Panc1 (cell line): Measurements from ENCODE around the gene PPP6R2. TPM values are rescaled to one million over a fixed set of nuclear protein-coding genes. Genes with fewer than 3 reads are reported as not detected.
A peak's percentile ranks its signal among the peaks of the same experiment; 100 is the strongest.

Experiments used
- ATAC-seq: fragments of 200-7000 bp; cut with Tn5 transposase; 2 replicates; pipeline ENCODE4 v1.9.1; 2020; ENCODE audit warnings: mild to moderate bottlenecking, moderate library complexity
- BruUV-seq: library from RNA; stranded (reverse); fragments of 400-500 nt; replicated peaks from 2 replicates; lab custom pipeline; 2021; lab: Mats Ljungman, UMichigan
- CTCF ChIA-PET: fragments of 300-600 bp; sonication (Branson Sonifier 250); formaldehyde crosslinking; loops from one replicate; lab custom pipeline; 2022; ENCODE audit warnings: antibody characterized with exemption; lab: Charles Lee
- POLR2A ChIA-PET: fragments of 300-600 bp; sonication (Branson Sonifier 250); formaldehyde crosslinking; loops from one replicate; lab custom pipeline; 2022; ENCODE audit warnings: antibody characterized with exemption; lab: Charles Lee
- DNase-seq: peaks from one replicate; pipeline ENCODE4 v3.0.0-alpha.2; 2010; ENCODE audit warnings: low read depth, low spot score
- H3K27ac ChIP-seq: 2 replicates; pipeline ENCODE4 v1.5.1; 2011; ENCODE audit warnings: mild to moderate bottlenecking, low read length, inconsistent platforms
- H3K27me3 ChIP-seq: fragments of 200-500 bp; sonication (Bioruptor generic); 2 replicates; pipeline ENCODE4 v1.6.0; 2014; ENCODE audit warnings: low read length, inconsistent platforms; ENCODE audit not compliant: control insufficient read depth, insufficient read depth
- H3K36me3 ChIP-seq: fragments of 200-500 bp; sonication (Bioruptor generic); 2 replicates; pipeline ENCODE4 v1.5.1; 2014; ENCODE audit warnings: inconsistent platforms, mild to moderate bottlenecking, low read length, moderate library complexity; ENCODE audit not compliant: control insufficient read depth, insufficient read depth
- H3K4me1 ChIP-seq: 2 replicates; pipeline ENCODE4 v1.5.1; 2011; ENCODE audit warnings: inconsistent platforms, mild to moderate bottlenecking, low read length, moderate library complexity; ENCODE audit not compliant: control insufficient read depth, insufficient read depth
- H3K4me3 ChIP-seq, 2 experiments: 2 replicates each; pipeline ENCODE4 v1.5.1; 2011 to 2012; ENCODE audit warnings: low read depth in 2 of 2, low read length in 2 of 2, mild to moderate bottlenecking in 2 of 2, inconsistent platforms in 1 of 2, moderate library complexity in 1 of 2
- H3K9me3 ChIP-seq: fragments of 200-500 bp; sonication (Bioruptor generic); 2 replicates; pipeline ENCODE4 v1.5.1; 2014; ENCODE audit warnings: low read depth, mild to moderate bottlenecking, inconsistent platforms, low read length, moderate library complexity; ENCODE audit not compliant: control insufficient read depth, insufficient read depth
- POLR2AphosphoS5 ChIP-seq: IDR thresholded peaks from 2 replicates; pipeline ENCODE4 v1.6.1; 2012; ENCODE audit warnings: mild to moderate bottlenecking, low read depth, low read length, moderate library complexity
- SIN3A ChIP-seq: IDR thresholded peaks from 2 replicates; pipeline ENCODE4 v1.6.1; 2012; ENCODE audit warnings: low read depth, mild to moderate bottlenecking, low read length, moderate library complexity, borderline replicate concordance; ENCODE audit not compliant: insufficient read depth
- TCF7L2 ChIP-seq: IDR thresholded peaks from 2 replicates; pipeline ENCODE4 v1.6.1; 2011; ENCODE audit warnings: mild to moderate bottlenecking, low read depth, low read length, inconsistent platforms
- in situ Hi-C: cut with HindIII; loops from 2 replicates; pipeline ENCODE4 v1.10.0; 2016; ENCODE audit warnings: low sequenced_read_pairs, low pct_unique_long_range_greater_than_20kb
- intact Hi-C: fragments of 100-400 bp; cut with micrococcal nuclease; formaldehyde crosslinking; loops from one replicate; pipeline ENCODE4 v1.10.0; 2022; ENCODE audit not compliant: unreplicated experiment
- total RNA-seq: library from RNA; stranded (reverse); gene quantifications from one replicate; pipeline ENCODE4 v1.2.1, GENCODE V29; 2021; ENCODE audit not compliant: unreplicated experiment
- TF ChIP-seq, protein P1 (sequence below), 2 experiments: IDR thresholded peaks; 2 replicates each; pipeline ENCODE4 v1.6.1; 2011 to 2012; ENCODE audit warnings: low read depth in 2 of 2, control low read depth in 1 of 2, low read length in 1 of 2, mild to moderate bottlenecking in 1 of 2, moderate library complexity in 1 of 2; ENCODE audit not compliant: insufficient read depth in 1 of 2
- TF ChIP-seq, protein P2 (sequence below): fragments of 450-650 bp; IDR thresholded peaks from 2 replicates; pipeline ENCODE4 v1.5.1; 2017; ENCODE audit warnings: mild to moderate bottlenecking

The PPP6R2 gene
- total RNA-seq, 1 experiment from 2014 or later: 52.8 TPM

DNA sequence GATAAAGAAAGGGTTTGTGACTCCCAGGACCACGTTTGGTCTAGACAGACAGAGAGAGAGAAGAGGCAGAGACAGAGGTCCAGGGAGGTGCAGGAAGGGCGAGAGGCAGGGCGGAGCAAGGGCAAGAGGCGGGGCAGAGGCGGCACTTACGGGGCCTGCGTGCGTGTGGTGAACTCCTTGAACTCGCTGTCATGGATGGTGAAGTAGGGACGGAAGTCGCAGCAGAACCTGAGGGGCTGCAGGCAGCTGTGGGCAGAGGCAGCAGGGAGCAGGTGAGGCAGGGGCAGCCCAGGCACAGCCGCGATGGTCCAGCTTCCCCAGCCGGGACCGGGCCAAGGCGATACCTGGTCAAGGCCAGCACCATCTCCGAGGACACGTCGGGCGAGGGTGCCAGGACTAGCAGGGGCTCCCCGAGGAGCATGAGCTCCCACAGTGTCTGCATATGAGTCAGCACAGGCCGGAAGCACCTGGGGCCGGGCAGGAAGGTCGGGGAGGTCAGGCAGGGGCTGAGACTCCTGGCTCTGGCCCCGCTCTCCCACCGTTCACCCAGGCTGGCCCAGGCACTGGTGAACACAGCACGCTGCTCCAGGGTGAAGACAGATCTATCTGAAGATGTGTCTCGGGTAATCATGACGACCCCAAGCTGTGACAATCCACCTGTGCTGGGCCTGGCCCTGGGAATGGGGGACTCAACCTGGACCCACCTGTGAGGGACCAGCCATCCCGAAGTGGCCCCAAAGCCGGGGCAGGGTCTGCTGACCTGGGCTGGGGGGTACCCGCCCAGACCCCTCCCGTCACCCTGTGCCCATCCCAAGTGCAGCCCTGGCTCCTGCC lies 28.5 kb upstream of the PPP6R2 start:
- Histone ChIP-seq H3K27ac (no peak overlapping the region), H3K27me3 (no peaks in the 10 kb centered on the region), H3K9me3 (no peaks in the 10 kb centered on the region), H3K4me1 (peaks cover 12% of the 10 kb centered on the region), H3K36me3 (no peaks in the 10 kb centered on the region), H3K4me3 (no peak overlapping the region)
- CTCF ChIA-PET: no interaction called here
- POLR2A ChIA-PET: interaction anchor here (0.5 kb wide), 1 partner anchor 42 kb away, joined by 6 read pairs; no protein-coding TSS in a partner anchor
- BruUV-seq: no TSS peak
- TF ChIP-seq, protein P1, sequence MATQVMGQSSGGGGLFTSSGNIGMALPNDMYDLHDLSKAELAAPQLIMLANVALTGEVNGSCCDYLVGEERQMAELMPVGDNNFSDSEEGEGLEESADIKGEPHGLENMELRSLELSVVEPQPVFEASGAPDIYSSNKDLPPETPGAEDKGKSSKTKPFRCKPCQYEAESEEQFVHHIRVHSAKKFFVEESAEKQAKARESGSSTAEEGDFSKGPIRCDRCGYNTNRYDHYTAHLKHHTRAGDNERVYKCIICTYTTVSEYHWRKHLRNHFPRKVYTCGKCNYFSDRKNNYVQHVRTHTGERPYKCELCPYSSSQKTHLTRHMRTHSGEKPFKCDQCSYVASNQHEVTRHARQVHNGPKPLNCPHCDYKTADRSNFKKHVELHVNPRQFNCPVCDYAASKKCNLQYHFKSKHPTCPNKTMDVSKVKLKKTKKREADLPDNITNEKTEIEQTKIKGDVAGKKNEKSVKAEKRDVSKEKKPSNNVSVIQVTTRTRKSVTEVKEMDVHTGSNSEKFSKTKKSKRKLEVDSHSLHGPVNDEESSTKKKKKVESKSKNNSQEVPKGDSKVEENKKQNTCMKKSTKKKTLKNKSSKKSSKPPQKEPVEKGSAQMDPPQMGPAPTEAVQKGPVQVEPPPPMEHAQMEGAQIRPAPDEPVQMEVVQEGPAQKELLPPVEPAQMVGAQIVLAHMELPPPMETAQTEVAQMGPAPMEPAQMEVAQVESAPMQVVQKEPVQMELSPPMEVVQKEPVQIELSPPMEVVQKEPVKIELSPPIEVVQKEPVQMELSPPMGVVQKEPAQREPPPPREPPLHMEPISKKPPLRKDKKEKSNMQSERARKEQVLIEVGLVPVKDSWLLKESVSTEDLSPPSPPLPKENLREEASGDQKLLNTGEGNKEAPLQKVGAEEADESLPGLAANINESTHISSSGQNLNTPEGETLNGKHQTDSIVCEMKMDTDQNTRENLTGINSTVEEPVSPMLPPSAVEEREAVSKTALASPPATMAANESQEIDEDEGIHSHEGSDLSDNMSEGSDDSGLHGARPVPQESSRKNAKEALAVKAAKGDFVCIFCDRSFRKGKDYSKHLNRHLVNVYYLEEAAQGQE (IDR thresholded peaks at IDR 0.05; ENCODE audit: insufficient read depth in 1 of 2, low read depth in 2 of 2, low read length in 1 of 2): no peak
- no peak for TF ChIP-seq SIN3A
- no peak for TF ChIP-seq TCF7L2
- no peak for TF ChIP-seq POLR2AphosphoS5
- TF ChIP-seq, protein P2, sequence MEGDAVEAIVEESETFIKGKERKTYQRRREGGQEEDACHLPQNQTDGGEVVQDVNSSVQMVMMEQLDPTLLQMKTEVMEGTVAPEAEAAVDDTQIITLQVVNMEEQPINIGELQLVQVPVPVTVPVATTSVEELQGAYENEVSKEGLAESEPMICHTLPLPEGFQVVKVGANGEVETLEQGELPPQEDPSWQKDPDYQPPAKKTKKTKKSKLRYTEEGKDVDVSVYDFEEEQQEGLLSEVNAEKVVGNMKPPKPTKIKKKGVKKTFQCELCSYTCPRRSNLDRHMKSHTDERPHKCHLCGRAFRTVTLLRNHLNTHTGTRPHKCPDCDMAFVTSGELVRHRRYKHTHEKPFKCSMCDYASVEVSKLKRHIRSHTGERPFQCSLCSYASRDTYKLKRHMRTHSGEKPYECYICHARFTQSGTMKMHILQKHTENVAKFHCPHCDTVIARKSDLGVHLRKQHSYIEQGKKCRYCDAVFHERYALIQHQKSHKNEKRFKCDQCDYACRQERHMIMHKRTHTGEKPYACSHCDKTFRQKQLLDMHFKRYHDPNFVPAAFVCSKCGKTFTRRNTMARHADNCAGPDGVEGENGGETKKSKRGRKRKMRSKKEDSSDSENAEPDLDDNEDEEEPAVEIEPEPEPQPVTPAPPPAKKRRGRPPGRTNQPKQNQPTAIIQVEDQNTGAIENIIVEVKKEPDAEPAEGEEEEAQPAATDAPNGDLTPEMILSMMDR: no peak
- no peak for DNase-seq
- ATAC-seq: peak; percentile 70
- intact Hi-C loops (no loop called here), in situ Hi-C loops (no loop called here)

DNA sequence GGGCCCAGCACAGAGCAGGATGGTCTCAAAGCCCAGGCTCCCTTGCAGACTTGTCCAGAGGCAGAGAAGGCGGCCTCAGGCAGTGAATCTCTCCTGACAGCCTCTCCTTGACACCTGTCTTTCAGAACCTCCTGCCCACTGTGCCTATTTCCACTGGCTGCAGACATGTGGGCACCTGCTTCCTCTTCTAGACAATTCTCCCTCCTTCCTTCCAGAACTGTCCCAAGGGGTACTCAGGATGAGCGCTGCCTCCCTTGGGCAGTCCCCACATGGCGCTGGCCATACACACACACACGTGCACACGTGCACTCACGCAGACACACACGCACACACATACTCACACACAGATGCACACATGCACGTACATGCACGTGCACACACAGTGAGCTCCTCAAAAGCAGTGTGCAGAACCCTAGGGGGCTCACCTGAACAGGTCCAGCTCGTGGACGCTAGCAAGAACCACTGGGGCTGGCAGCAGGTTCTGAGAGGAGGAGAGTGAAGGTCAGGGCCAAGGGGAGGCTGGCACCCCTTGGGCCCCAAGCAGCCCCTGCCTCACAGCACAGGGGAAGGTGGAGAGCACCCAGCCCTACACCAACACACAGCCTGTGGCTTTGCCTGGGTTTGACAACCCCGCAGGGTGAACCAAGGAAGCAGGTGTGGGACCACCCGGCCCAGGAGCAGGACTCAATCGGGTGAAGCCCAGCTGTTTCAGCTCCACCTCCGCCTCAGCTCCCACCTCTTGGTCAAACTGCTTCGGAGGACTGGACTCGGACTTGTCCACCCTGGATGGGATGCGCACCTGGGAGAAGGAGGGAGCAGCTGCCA lies 27.6 kb upstream of the PPP6R2 start:
- Histone ChIP-seq H3K4me1 (peaks cover 9% of the 10 kb centered on the region; the same call in 1 of the 2 replicates), H3K36me3 (no peaks in the 10 kb centered on the region), H3K27ac (no peak overlapping the region), H3K4me3 (no peak overlapping the region), H3K27me3 (no peaks in the 10 kb centered on the region), H3K9me3 (no peaks in the 10 kb centered on the region)
- DNase-seq (no peak), ATAC-seq (no peak)
- intact Hi-C loops: no loop called here
- no TSS peak for BruUV-seq
- no peak for TF ChIP-seq SIN3A
- TF ChIP-seq, protein P2: no peak
- TF ChIP-seq, protein P1 (IDR thresholded peaks at IDR 0.05; ENCODE audit: insufficient read depth in 1 of 2, low read depth in 2 of 2, low read length in 1 of 2): no peak
- TF ChIP-seq TCF7L2: no peak
- no peak for TF ChIP-seq POLR2AphosphoS5
- in situ Hi-C loops: no loop called here
- POLR2A ChIA-PET: no interaction called here
- CTCF ChIA-PET: interaction anchor here (0.6 kb wide), 1 partner anchor 25 kb away, joined by 4 read pairs; no protein-coding TSS in a partner anchor
